Adrenal gland (tissue), 5 donors: ENCODE measurements around the gene SPECC1L.

ENCODE experiments used
- CTCF ChIP-seq, 6 experiments: fragments of 450-650 bp in 4 of 6; fragments of 200-600 bp in 2 of 6; sonication (generic) in 1 of 6; IDR thresholded peaks; 1 replicate in 5 of 6; 2 replicates in 1 of 6; pipeline versions ENCODE4 v1.5.1 to v1.8.0; 2016 to 2021; ENCODE audit warnings: antibody characterized with exemption in 6 of 6, mild to moderate bottlenecking in 2 of 6, moderate library complexity in 1 of 6
- POLR2A ChIP-seq, 2 donors: fragments of 450-650 bp; IDR thresholded peaks; one replicate each; pipeline ENCODE4 v1.6.1; 2017; ENCODE audit warnings: antibody characterized with exemption in 2 of 2, mild to moderate bottlenecking in 2 of 2, moderate library complexity in 1 of 2
- donor health status: DM: no; HTN: no; CAD: no.

GRCh38 chr22:24410110-24410856 lies 139.7 kb downstream of the SPECC1L start:
- TF ChIP-seq POLR2A (IDR thresholded peaks at IDR 0.05) = no peak
- TF ChIP-seq CTCF (IDR thresholded peaks at IDR 0.05) = no peak
